Measurements from ENCODE around the gene HPS6. TPM values are rescaled to one million over a fixed set of nuclear protein-coding genes. Genes with fewer than 3 reads are reported as not detected.

HPS6 gene
- total RNA-seq, 1 donor = 31.5 TPM

GRCh38 chr10:102055647-102056419 lies 9.3 kb upstream of the HPS6 start, which contains the start of gene ARMH3:
Gene ARMH3 (minus strand): TSS chr10:102056173. CDS start chr10:102040114, 16,059 bp downstream.
- Histone ChIP-seq H3K4me1 (ENCODE audit: insufficient read depth, low read length) (peaks cover 5% of the 10 kb centered on the region), H2AFZ (ENCODE audit: low read length) (peak within 1 kb of the TSS; percentile 94), H3K27me3 (ENCODE audit: insufficient read depth, low read length) (no peaks in the 10 kb centered on the region), H3K27ac (ENCODE audit: low read depth, low read length) (peak within 1 kb of the TSS; percentile 76), H3K4me3 (ENCODE audit: insufficient read depth, low read length) (peak within 1 kb of the TSS; percentile 98), H4K20me1 (ENCODE audit: insufficient read depth, low read length) (peaks cover 8% of the 10 kb centered on the region), H3K79me2 (ENCODE audit: insufficient read depth, low read length) (peaks cover 42% of the 10 kb centered on the region), H3K36me3 (ENCODE audit: insufficient read depth, low read length) (no peaks in the 10 kb centered on the region), H3K9me3 (ENCODE audit: low read depth, low read length) (no peaks in the 10 kb centered on the region), H3K4me2 (ENCODE audit: insufficient read depth, low read length) (peak within 1 kb of the TSS; percentile 76)
- TF ChIP-seq CTCF (IDR thresholded peaks at IDR 0.05; ENCODE audit: extremely low read depth, low read depth, low read length) = no peak
- DNase-seq (ENCODE audit: insufficient read length, low spot score, missing footprints) = peak; percentile 99

GRCh38 chr10:102059987-102060386 lies 5.2 kb upstream of the HPS6 start:
- Histone ChIP-seq H3K36me3 (ENCODE audit: insufficient read depth, low read length) (no peaks in the 10 kb centered on the region), H2AFZ (ENCODE audit: low read length) (no peak overlapping the region), H3K9me3 (ENCODE audit: low read depth, low read length) (no peaks in the 10 kb centered on the region), H4K20me1 (ENCODE audit: insufficient read depth, low read length) (no peaks in the 10 kb centered on the region), H3K4me1 (ENCODE audit: insufficient read depth, low read length) (no peaks in the 10 kb centered on the region), H3K4me3 (ENCODE audit: insufficient read depth, low read length) (no peak overlapping the region), H3K79me2 (ENCODE audit: insufficient read depth, low read length) (peaks cover 8% of the 10 kb centered on the region), H3K4me2 (ENCODE audit: insufficient read depth, low read length) (no peak overlapping the region), H3K27me3 (ENCODE audit: insufficient read depth, low read length) (no peaks in the 10 kb centered on the region), H3K27ac (ENCODE audit: low read depth, low read length) (no peak overlapping the region)
- no peak for TF ChIP-seq CTCF (IDR thresholded peaks at IDR 0.05; ENCODE audit: extremely low read depth, low read depth, low read length)
- no peak for DNase-seq (ENCODE audit: insufficient read length, low spot score, missing footprints)

- Histone ChIP-seq H3K27ac (ENCODE audit: low read depth, low read length) (no peak overlapping the region), H2AFZ (ENCODE audit: low read length) (peak overlapping the region; percentile 84), H3K4me2 (ENCODE audit: insufficient read depth, low read length) (peak overlapping the region; percentile 98)
Observed at GRCh38 chr10:102064503-102064867, 664 bp upstream of the HPS6 start.

More at GRCh38 chr10:102064503-102064867, 664 bp upstream of the HPS6 start:
- peaks cover 8% of the 10 kb centered on the region for H3K4me1 ChIP-seq (ENCODE audit: insufficient read depth, low read length)
- no peaks in the 10 kb centered on the region for H3K27me3 ChIP-seq (ENCODE audit: insufficient read depth, low read length)
- H3K4me3 ChIP-seq (ENCODE audit: insufficient read depth, low read length) = peak overlapping the region; percentile 81
- peaks cover 37% of the 10 kb centered on the region for H3K79me2 ChIP-seq (ENCODE audit: insufficient read depth, low read length)
- H3K9me3 ChIP-seq (ENCODE audit: low read depth, low read length) = no peaks in the 10 kb centered on the region
- peaks cover 35% of the 10 kb centered on the region for H4K20me1 ChIP-seq (ENCODE audit: insufficient read depth, low read length)
- TF ChIP-seq CTCF (IDR thresholded peaks at IDR 0.05; ENCODE audit: extremely low read depth, low read depth, low read length) = no peak
- peaks cover 13% of the 10 kb centered on the region for H3K36me3 ChIP-seq (ENCODE audit: insufficient read depth, low read length)
- DNase-seq (ENCODE audit: insufficient read length, low spot score, missing footprints) = no peak

All from osteoblast (primary cell).